ENCODE results near the gene NPB. TPM values are rescaled to one million over a fixed set of nuclear protein-coding genes. Genes with fewer than 3 reads are reported as not detected.
"Not testable (repeated sequence)": the region's sequence is repeated elsewhere in the genome, so short reads cannot be mapped to it uniquely, and the experiment has no call there.

Gene NPB
- total and polyA plus RNA-seq, 2 donors (not counting 1 experiment from before 2014, with no cell fraction given): 0.44 TPM; not detected in 1

DNA sequence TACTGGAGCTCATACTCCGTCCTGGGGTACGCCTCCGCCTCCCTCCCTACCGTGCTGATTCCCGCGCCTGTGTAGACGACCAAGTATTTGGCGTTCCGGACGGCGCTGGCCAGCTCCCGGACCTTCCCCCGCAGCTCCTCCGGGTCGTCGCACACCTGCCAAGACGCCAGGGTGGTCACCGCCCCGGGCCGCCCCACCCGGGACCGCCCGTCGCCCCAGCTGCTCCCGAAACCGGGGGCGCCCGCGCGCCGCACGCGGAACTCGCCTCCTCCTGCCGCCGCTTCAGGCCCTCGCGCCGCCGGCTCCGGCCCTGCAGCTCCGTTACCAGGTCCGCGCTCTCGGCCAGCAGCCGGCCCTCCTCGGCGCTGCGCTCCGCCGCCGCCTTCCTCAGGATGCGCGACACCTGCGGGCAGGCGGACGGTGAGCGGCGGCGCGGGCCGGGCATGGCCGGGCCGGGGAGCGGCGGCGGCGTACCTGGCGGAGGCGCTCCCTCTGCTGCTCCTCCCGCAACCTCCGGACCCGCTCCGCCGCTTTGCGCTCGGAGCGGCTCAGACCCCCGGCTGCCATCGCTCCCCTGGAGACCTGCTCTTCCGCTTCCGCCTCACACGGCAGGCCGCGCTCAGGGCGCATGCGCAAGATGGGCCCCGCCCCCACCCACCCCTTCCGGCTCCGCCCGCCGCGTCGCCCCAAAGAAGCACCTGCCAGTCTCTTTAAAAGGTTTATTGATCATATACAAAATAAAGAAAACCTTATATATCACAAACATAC, 15.7 kb downstream of the NPB start, which contains the start of gene SIRT7:
TSS of gene SIRT7 (minus strand) at position 612 of the 768 bp plus-strand sequence. CDS start at position 567, 45 bp downstream.
- H3K27ac ChIP-seq (ENCODE audit: low read length in 2 of 2): peak within 1 kb of the TSS; percentile 44 to 61
- ChIA-PET POLR2A (interaction anchor here (1.2 kb wide), 1 partner anchor 9 kb away, joined by 6 read pairs; the partner anchor contains the start of gene MAFG), CTCF (interaction anchor here (0.7 to 1.6 kb wide), 3 partner anchors 10 to 26 kb away, joined by 3 to 8 read pairs (median 3); partner anchors contain the start of genes ANAPC11 and MAFG)
- peaks cover 13 to 22% of the 10 kb centered on the region in 2 donors for H3K4me1 ChIP-seq (ENCODE audit: control insufficient read depth in 2 of 2, insufficient read depth in 2 of 2, low read length in 2 of 2)
- H3K9me3 Mint-ChIP-seq (ENCODE audit: insufficient read depth): no peaks in the 10 kb centered on the region
- H4K20me1 ChIP-seq (ENCODE audit: control insufficient read depth, insufficient read depth, low read length, poor library complexity, severe bottlenecking): peaks cover 40% of the 10 kb centered on the region
- H3K9me3 ChIP-seq (ENCODE audit: control extremely low read depth in 1 of 3, control insufficient read depth in 2 of 3, insufficient read depth in 1 of 3, low read length in 2 of 3): no peaks in the 10 kb centered on the region
- H3K27me3 ChIP-seq (replicated peaks in 1 of 4; ENCODE audit: control extremely low read depth in 1 of 4, control insufficient read depth in 3 of 4, insufficient read depth in 4 of 4, low read length in 3 of 4): no peaks in the 10 kb centered on the region
- H3K4me3 ChIP-seq (ENCODE audit: control extremely low read depth in 1 of 5, extremely low read depth in 1 of 5, insufficient read depth in 1 of 5, low read depth in 2 of 5, low read length in 4 of 5): peak within 1 kb of the TSS; percentile 53 to 75 (median 69)
- H3K36me3 ChIP-seq (replicated peaks in 1 of 2; ENCODE audit: control extremely low read depth in 1 of 2, control insufficient read depth in 1 of 2, extremely low read depth in 1 of 2, insufficient read depth in 2 of 2, low read length in 1 of 2): peaks cover 0 to 37% of the 10 kb centered on the region in 2 experiments
- DNase-seq (peak; percentile 92), ATAC-seq (ENCODE audit: low read depth) (peak; percentile 90)
- H3K79me2 ChIP-seq (ENCODE audit: control insufficient read depth, insufficient read depth, low read length): peaks cover 62% of the 10 kb centered on the region
- H3K27me3 Mint-ChIP-seq: no peaks in the 10 kb centered on the region
- TF ChIP-seq, protein P1, sequence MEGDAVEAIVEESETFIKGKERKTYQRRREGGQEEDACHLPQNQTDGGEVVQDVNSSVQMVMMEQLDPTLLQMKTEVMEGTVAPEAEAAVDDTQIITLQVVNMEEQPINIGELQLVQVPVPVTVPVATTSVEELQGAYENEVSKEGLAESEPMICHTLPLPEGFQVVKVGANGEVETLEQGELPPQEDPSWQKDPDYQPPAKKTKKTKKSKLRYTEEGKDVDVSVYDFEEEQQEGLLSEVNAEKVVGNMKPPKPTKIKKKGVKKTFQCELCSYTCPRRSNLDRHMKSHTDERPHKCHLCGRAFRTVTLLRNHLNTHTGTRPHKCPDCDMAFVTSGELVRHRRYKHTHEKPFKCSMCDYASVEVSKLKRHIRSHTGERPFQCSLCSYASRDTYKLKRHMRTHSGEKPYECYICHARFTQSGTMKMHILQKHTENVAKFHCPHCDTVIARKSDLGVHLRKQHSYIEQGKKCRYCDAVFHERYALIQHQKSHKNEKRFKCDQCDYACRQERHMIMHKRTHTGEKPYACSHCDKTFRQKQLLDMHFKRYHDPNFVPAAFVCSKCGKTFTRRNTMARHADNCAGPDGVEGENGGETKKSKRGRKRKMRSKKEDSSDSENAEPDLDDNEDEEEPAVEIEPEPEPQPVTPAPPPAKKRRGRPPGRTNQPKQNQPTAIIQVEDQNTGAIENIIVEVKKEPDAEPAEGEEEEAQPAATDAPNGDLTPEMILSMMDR (IDR thresholded peaks at IDR 0.05): no peak
- no peak for TF ChIP-seq EZH2 (IDR thresholded peaks at IDR 0.05; ENCODE audit: borderline replicate concordance, insufficient read depth, low read depth, low read length, poor library complexity, severe bottlenecking)
- WGBS (ENCODE audit: insufficient coverage): under 1% methylated on average over 79 of the region's 94 CpGs
- peak within 1 kb of the TSS; percentile 88 for H3K4me2 ChIP-seq (replicated peaks; ENCODE audit: low read depth, low read length, poor library complexity, severe bottlenecking)
- peaks cover 28% of the 10 kb centered on the region for H3K4me1 Mint-ChIP-seq
- H3K4me3 Mint-ChIP-seq: peak within 1 kb of the TSS; percentile 91
- peak within 1 kb of the TSS; percentile 61 for H2AFZ ChIP-seq (ENCODE audit: insufficient read depth, low read depth, low read length, poor library complexity, severe bottlenecking)
- peak within 1 kb of the TSS; percentile 78 for H3K9ac ChIP-seq (ENCODE audit: low read length)
- intact Hi-C loops (cut with micrococcal nuclease): loop anchor here (1.0 to 2.0 kb wide), 4 partner anchors 9 to 105 kb away; partner anchors contain the start of genes ARHGDIA, CENPX, LRRC45 and P4HB
- peak within 1 kb of the TSS; percentile 90 for H3K27ac Mint-ChIP-seq

DNA sequence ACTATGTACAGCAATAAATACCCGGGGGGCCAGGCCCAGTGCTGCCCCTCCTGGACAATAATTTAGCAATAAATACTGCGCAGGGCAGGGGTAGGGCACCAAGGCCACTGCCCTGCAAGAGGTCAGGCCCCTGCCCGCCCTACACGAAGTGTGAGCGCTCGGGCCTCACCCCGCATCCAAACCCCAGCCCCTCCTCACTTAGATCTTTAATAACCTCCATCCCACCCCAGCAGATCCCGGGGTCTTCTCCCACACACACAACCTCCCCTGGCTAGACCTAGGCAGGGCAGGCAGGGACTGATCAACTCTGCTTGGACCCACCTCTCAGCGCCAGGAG, 16.3 kb downstream of the NPB start:
- Histone ChIP-seq H3K27ac (ENCODE audit: low read length in 2 of 2) (peak overlapping the region; percentile 37 to 44), H3K9ac (ENCODE audit: low read length) (peak overlapping the region; percentile 78), H3K79me2 (ENCODE audit: control insufficient read depth, insufficient read depth, low read length) (peaks cover 63% of the 10 kb centered on the region), H3K36me3 (replicated peaks in 1 of 2; ENCODE audit: control extremely low read depth in 1 of 2, control insufficient read depth in 1 of 2, extremely low read depth in 1 of 2, insufficient read depth in 2 of 2, low read length in 1 of 2) (peaks cover 0 to 33% of the 10 kb centered on the region in 2 experiments), H3K4me1 (ENCODE audit: control insufficient read depth in 2 of 2, insufficient read depth in 2 of 2, low read length in 2 of 2) (peaks cover 13 to 22% of the 10 kb centered on the region in 2 donors), H3K4me3 (ENCODE audit: control extremely low read depth in 1 of 5, extremely low read depth in 1 of 5, insufficient read depth in 1 of 5, low read depth in 2 of 5, low read length in 4 of 5) (peak overlapping the region in 2 of 5 experiments; percentile 15 to 69), H3K4me2 (replicated peaks; ENCODE audit: low read depth, low read length, poor library complexity, severe bottlenecking) (peak overlapping the region; percentile 88), H2AFZ (ENCODE audit: insufficient read depth, low read depth, low read length, poor library complexity, severe bottlenecking) (peak overlapping the region; percentile 11), H4K20me1 (ENCODE audit: control insufficient read depth, insufficient read depth, low read length, poor library complexity, severe bottlenecking) (peaks cover 46% of the 10 kb centered on the region)
- 45% methylated on average over 9 of the region's 9 CpGs for WGBS (ENCODE audit: insufficient coverage)
- intact Hi-C loops (cut with micrococcal nuclease): loop anchor here (1.0 to 2.0 kb wide), 4 partner anchors 8 to 104 kb away; partner anchors contain the start of genes ARHGDIA, CENPX, LRRC45 and P4HB
- Mint-ChIP-seq H3K27ac (peak overlapping the region; percentile 90), H3K4me1 (peaks cover 32% of the 10 kb centered on the region), H3K4me3 (peak overlapping the region; percentile 91)
- H3K27me3 Mint-ChIP-seq; DNase-seq; H3K27me3 ChIP-seq (replicated peaks in 1 of 4; ENCODE audit: control extremely low read depth in 1 of 4, control insufficient read depth in 3 of 4, insufficient read depth in 4 of 4, low read length in 3 of 4); H3K9me3 ChIP-seq (ENCODE audit: control extremely low read depth in 1 of 3, control insufficient read depth in 2 of 3, insufficient read depth in 1 of 3, low read length in 2 of 3); H3K9me3 Mint-ChIP-seq (ENCODE audit: insufficient read depth); CTCF ChIA-PET: not testable (repeated sequence)
- POLR2A ChIA-PET: interaction anchor here (1.2 kb wide), 1 partner anchor 9 kb away, joined by 6 read pairs; the partner anchor contains the start of gene MAFG
- ATAC-seq (ENCODE audit: low read depth): peak; percentile 6

Measured in B cell (primary cell).